SH-SY5Y (cell line): ENCODE measurements around the gene ETV3L.

ENCODE experiments used
- GATA2 ChIP-seq: IDR thresholded peaks from 2 replicates; pipeline ENCODE4 v1.6.1; 2011; ENCODE audit warnings: mild to moderate bottlenecking, low read depth, low read length
- GATA3 ChIP-seq: IDR thresholded peaks from 2 replicates; pipeline ENCODE4 v1.6.1; 2011; ENCODE audit warnings: low read depth, mild to moderate bottlenecking, low read length, moderate library complexity

DNA sequence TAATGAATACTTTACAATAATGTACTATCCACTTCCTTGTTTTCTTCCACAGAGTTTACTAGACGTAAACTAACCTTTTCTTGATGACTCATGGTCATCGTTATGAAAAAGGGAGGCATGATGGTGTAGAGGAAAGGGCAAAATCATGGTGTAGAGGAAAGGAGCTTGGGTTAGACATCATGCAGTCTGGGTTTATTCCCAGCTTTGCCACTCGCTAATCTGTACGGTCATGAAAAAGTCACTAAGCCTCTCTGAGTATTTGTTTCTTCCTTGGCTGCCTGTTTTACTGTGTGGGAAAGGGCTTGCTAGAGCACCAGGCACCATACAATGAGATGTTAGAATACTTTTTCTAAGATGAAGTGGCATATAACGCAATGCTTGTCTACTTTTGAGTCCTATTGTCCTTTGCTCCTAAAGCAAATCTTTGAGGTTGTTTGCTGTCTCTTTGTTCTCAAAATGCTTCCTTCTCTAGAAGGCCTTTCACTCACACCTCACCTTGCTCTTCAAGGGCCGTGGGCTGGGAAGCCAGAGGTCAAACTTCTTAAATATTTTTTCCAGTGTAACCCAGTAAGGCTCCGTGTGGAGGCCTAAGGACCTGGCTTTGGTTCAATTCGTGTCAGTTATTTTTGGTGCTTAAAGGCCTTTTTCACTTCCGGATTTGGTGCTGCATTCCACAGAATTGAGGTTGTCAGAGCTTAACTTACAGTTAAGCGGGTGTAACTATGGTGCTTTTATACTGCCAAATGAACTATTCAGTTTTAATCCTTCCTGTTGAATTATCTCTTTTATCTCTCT is 48.5 kb upstream of the ETV3L start:
- TF ChIP-seq GATA2 (no peak), GATA3 (no peak)
